ENCODE measurements around the gene UXS1. TPM values are rescaled to one million over a fixed set of nuclear protein-coding genes. Genes with fewer than 3 reads are reported as not detected.
"Not testable (repeated sequence)": the region's sequence is repeated elsewhere in the genome, so short reads cannot be mapped to it uniquely, and the experiment has no call there.

Gene UXS1
- 20.9 and 27.3 TPM in 2 replicates for total RNA-seq (2014; rRNA removed; shearing (Covaris generic))

DNA sequence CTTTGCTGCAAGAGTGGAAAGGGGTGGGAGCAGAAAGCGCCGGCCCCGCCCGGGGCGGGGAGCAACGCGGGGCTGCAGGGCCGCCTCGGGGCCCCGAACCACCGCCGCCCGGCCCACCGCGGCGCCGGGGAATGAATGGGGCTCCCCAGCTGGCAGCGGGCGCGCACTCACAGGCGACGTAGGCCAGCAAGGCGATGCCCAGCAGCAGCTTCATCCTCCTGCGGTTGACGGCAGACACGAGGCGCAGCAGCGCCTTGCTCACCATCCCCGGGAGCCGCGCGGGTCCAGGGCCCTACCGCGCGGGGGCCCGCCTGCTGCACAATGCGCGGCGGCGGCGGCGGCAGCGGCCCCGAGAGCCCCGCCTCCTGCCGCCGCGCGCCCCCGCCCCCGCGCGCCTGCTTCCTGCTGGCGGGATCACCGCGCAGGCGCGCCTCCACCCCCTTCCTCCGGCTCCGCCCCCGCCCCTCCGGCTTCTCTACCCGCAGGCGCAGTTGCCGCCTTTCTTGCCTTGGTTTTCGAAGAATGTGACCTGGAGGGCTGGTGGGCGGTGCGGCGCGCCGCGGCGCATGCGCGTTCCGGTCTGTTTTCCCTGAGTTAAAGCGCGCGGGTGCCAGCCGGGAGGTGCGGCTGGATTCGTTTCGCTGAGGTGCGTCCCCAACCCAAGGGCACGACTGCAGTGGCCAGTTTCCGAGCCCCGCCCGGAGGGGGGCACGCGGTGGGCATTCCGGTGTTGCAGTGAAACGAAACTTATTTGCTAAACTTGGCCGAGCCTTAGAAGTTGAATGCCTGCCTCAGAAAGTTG is at the start of gene UXS1:
Gene UXS1 (minus strand): TSS at position 325 of the 802 bp plus-strand sequence. CDS start 60 bp downstream, at position 265.
- peak within 1 kb of the TSS; percentile 83 for H3K4me3 ChIP-seq (ENCODE audit: insufficient read depth, low read depth, low read length)
- DNase-seq, result peak; percentile 99
- no peaks in the 10 kb centered on the region for H3K27me3 ChIP-seq (ENCODE audit: control insufficient read depth, insufficient read depth, low read length)
- no peaks in the 10 kb centered on the region for H3K36me3 ChIP-seq (replicated peaks; ENCODE audit: control insufficient read depth, insufficient read depth, low read length)

- H3K4me3 ChIP-seq (ENCODE audit: insufficient read depth, low read depth, low read length); H3K36me3 ChIP-seq (replicated peaks; ENCODE audit: control insufficient read depth, insufficient read depth, low read length); H3K27me3 ChIP-seq (ENCODE audit: control insufficient read depth, insufficient read depth, low read length); DNase-seq: not testable (repeated sequence)
These were observed 45.4 kb upstream of the UXS1 start for GRCh38 chr2:106239491-106239890.

DNA sequence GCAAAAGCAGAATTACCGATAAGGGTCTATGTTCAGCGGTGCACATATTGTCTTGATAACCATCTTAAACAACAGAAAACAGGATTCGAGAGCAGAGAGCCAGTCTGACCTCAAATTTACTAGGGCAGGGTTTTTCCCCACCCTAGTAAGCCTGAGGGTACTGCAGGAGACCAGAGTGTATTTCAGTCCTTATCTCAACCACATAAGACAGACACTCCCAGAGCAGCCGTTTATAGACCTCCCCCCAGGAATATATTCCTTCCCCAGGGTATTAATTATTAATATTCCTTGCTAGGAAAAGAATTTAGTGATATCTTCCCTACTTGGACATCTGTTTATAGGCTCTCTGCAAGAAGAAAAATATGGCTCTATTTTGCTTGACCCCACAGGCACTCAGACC is 41.3 kb upstream of the UXS1 start:
- DNase-seq; H3K4me3 ChIP-seq (ENCODE audit: insufficient read depth, low read depth, low read length); H3K36me3 ChIP-seq (replicated peaks; ENCODE audit: control insufficient read depth, insufficient read depth, low read length); H3K27me3 ChIP-seq (ENCODE audit: control insufficient read depth, insufficient read depth, low read length): not testable (repeated sequence)

DNA sequence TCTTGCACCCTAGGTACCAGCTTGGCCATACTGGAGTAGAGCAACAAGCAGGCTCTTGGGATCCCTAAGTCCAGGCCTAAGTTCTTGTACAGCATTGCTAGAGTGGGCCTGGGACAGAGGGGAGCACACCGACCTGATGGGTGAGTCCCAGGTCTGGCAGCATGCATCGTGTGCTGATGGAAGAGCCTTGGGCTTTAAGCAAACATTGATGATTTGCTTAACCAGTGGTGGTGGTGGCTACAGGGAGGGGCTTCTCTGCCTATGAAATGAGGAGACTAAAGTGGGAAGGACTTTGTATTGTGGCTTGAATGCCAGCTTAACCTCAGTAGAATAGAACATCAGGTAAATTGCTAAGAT is 39.2 kb upstream of the UXS1 start:
- Histone ChIP-seq H3K36me3 (replicated peaks; ENCODE audit: control insufficient read depth, insufficient read depth, low read length) (no peaks in the 10 kb centered on the region), H3K27me3 (ENCODE audit: control insufficient read depth, insufficient read depth, low read length) (no peaks in the 10 kb centered on the region), H3K4me3 (ENCODE audit: insufficient read depth, low read depth, low read length) (no peak overlapping the region)
- DNase-seq, result no peak

DNA sequence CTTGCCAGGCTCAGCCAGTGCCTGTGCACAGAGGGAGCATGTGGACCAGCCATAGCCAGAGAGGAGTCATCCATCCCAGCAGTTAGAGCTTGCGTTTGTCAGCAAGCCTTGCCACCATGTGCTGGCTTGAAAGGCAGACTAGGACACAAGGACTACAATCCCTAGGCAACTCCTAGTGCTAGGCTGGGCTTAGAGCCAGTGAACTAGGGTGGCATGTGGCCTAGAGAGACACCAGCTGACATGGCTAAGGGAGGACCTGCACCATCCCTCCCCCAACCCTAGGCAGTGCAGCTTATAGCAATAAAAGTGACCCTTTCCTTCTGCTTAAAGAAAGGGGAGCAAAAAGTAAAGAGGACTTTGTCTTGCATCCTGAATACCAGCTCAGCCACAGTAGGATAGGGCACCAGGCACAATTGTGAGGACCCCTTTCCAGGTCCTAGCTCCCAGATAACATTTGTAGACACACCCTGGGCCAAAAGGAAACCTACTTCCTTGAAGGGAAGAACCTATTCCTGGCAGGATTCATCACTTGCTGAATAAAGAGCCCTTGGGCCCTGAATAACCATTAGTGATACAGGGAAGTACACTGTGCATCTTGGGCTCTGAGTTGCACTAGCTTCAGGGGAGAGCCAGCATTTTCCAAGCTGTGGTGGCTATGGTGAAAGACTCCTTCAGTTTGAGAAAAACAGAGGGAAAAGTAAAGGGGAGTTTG is 38.7 kb upstream of the UXS1 start:
- DNase-seq, result no peak
- Histone ChIP-seq H3K27me3 (ENCODE audit: control insufficient read depth, insufficient read depth, low read length) (no peaks in the 10 kb centered on the region), H3K36me3 (replicated peaks; ENCODE audit: control insufficient read depth, insufficient read depth, low read length) (no peaks in the 10 kb centered on the region), H3K4me3 (ENCODE audit: insufficient read depth, low read depth, low read length) (no peak overlapping the region)

- no peak overlapping the region for H3K4me3 ChIP-seq (ENCODE audit: insufficient read depth, low read depth, low read length)
- no peaks in the 10 kb centered on the region for H3K27me3 ChIP-seq (ENCODE audit: control insufficient read depth, insufficient read depth, low read length)
- no peaks in the 10 kb centered on the region for H3K36me3 ChIP-seq (replicated peaks; ENCODE audit: control insufficient read depth, insufficient read depth, low read length)
- DNase-seq, result peak; percentile 38
These were observed 29.2 kb upstream of the UXS1 start for GRCh38 chr2:106223347-106223746.

- not testable (repeated sequence) for H3K36me3 ChIP-seq (replicated peaks; ENCODE audit: control insufficient read depth, insufficient read depth, low read length); DNase-seq; H3K27me3 ChIP-seq (ENCODE audit: control insufficient read depth, insufficient read depth, low read length); H3K4me3 ChIP-seq (ENCODE audit: insufficient read depth, low read depth, low read length)
These were observed 28.0 kb upstream of the UXS1 start for GRCh38 chr2:106222057-106222456.

DNA sequence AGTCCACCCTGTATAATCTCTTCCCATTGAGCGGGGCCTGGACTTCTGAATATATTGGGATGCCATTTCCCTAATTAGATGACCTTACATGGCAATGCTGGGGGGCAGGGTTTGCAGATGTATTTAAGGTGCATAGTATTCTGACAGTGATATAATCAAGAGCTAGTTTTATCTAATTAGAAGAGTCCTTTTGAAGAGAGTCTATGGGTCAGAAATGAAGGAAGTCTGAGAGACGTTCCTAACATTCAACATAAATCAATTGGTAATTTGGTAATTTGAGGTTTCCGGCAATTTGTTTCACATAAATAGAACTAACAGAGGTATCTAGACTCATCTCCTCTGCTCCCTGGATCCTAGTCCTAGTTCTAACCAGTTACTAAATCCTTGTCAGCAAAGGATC is 25.7 kb upstream of the UXS1 start:
- no peak for DNase-seq
- no peaks in the 10 kb centered on the region for H3K36me3 ChIP-seq (replicated peaks; ENCODE audit: control insufficient read depth, insufficient read depth, low read length)
- H3K4me3 ChIP-seq (ENCODE audit: insufficient read depth, low read depth, low read length), result no peak overlapping the region
- no peaks in the 10 kb centered on the region for H3K27me3 ChIP-seq (ENCODE audit: control insufficient read depth, insufficient read depth, low read length)

DNA sequence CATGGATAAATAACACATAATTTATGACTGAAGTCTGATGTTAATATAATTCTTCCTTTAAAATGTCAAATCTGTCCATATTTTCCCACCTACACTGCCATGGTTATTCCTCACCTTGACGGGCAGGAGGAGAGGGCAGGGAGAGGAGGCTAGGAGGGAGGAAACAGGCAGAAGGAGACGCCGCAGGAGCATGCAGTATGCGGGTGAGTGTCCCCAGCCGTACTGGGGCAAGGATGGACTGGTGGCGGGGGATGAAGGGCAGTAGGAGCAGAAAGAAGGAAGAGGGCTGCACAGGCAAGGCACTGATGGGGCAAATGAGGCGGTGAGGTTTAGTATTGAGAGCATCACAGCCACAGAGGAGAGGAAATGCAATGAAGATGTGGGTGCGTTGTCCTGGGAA is 25.1 kb upstream of the UXS1 start:
- H3K36me3 ChIP-seq (replicated peaks; ENCODE audit: control insufficient read depth, insufficient read depth, low read length); H3K4me3 ChIP-seq (ENCODE audit: insufficient read depth, low read depth, low read length); H3K27me3 ChIP-seq (ENCODE audit: control insufficient read depth, insufficient read depth, low read length); DNase-seq: not testable (repeated sequence)

DNA sequence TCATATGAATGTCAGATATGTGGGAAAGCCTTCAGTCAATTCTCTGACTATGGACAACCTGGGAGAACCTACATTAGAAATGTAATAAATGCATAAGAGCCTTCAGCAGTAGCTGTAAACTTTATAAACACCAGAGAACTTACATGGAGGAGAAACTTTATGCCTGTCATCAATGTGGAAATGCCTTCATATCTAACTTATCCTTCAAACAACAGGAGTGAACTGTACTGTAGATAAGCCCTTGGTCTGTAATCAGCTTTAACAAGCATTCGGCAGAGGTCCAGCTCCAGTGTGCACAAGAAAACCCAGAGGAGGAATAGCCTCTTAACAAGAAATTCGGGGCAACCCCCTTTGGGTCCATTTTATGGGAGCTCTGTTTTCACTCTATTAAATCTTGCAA is 14.8 kb upstream of the UXS1 start:
- DNase-seq, result no peak
- Histone ChIP-seq H3K27me3 (ENCODE audit: control insufficient read depth, insufficient read depth, low read length) (no peaks in the 10 kb centered on the region), H3K36me3 (replicated peaks; ENCODE audit: control insufficient read depth, insufficient read depth, low read length) (no peaks in the 10 kb centered on the region), H3K4me3 (ENCODE audit: insufficient read depth, low read depth, low read length) (no peak overlapping the region)

GRCh38 chr2:106208399-106208798 is 14.3 kb upstream of the UXS1 start:
- Histone ChIP-seq H3K4me3 (ENCODE audit: insufficient read depth, low read depth, low read length) (no peak overlapping the region), H3K27me3 (ENCODE audit: control insufficient read depth, insufficient read depth, low read length) (no peaks in the 10 kb centered on the region), H3K36me3 (replicated peaks; ENCODE audit: control insufficient read depth, insufficient read depth, low read length) (no peaks in the 10 kb centered on the region)
- no peak for DNase-seq

DNA sequence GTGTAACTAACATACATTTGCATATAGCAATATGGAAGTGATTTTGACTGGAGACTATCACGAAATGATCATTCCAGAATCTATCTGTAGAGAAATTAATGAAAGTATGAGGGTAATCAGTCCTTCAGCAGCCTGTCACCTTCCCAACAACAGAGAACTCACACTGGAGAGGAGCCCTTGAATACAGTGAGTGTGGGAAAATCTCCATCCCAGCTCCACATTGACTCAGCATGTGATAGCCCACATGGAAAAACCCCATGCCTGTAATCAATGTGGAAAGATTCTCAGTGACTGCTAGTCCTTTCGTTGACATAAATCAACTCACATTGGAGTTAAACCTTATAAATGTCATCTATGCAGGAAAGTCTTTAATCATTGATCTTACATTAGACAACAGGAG is 13.1 kb upstream of the UXS1 start:
- Histone ChIP-seq H3K4me3 (ENCODE audit: insufficient read depth, low read depth, low read length) (no peak overlapping the region), H3K36me3 (replicated peaks; ENCODE audit: control insufficient read depth, insufficient read depth, low read length) (no peaks in the 10 kb centered on the region), H3K27me3 (ENCODE audit: control insufficient read depth, insufficient read depth, low read length) (no peaks in the 10 kb centered on the region)
- no peak for DNase-seq

DNA sequence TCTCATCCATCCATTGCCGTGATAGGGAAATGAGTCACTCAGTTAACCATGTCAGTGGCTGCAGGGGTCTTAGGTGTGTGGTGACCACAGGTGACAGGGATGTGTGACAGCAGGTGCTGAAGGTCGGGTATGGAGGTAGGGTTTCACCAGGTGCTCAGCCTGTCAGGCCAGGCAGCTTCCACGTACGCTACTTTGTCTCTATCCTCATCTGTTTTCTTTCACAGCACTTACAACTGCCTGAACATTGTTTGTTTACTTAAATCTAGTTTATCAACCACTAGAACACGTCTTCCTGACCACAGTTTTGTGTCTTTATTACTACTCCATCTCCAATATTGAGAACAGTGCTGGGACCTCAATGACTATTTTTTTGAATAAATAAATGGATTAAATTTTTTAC is 11.4 kb upstream of the UXS1 start:
- Histone ChIP-seq H3K27me3 (ENCODE audit: control insufficient read depth, insufficient read depth, low read length) (no peaks in the 10 kb centered on the region), H3K36me3 (replicated peaks; ENCODE audit: control insufficient read depth, insufficient read depth, low read length) (no peaks in the 10 kb centered on the region), H3K4me3 (ENCODE audit: insufficient read depth, low read depth, low read length) (no peak overlapping the region)
- DNase-seq, result no peak

- not testable (repeated sequence) for DNase-seq; H3K4me3 ChIP-seq (ENCODE audit: insufficient read depth, low read depth, low read length); H3K27me3 ChIP-seq (ENCODE audit: control insufficient read depth, insufficient read depth, low read length); H3K36me3 ChIP-seq (replicated peaks; ENCODE audit: control insufficient read depth, insufficient read depth, low read length)
These were observed 10.4 kb upstream of the UXS1 start for GRCh38 chr2:106204551-106204950.

- Histone ChIP-seq H3K4me3 (ENCODE audit: insufficient read depth, low read depth, low read length) (no peak overlapping the region), H3K36me3 (replicated peaks; ENCODE audit: control insufficient read depth, insufficient read depth, low read length) (no peaks in the 10 kb centered on the region), H3K27me3 (ENCODE audit: control insufficient read depth, insufficient read depth, low read length) (no peaks in the 10 kb centered on the region)
- DNase-seq, result no peak
These were observed 7.6 kb upstream of the UXS1 start for GRCh38 chr2:106201661-106202060.
